ENCODE measurements around the gene CDH4.

Gene CDH4

GRCh38 chr20:61251529-61252393, at the start of gene CDH4:
Gene CDH4, plus strand, starts transcription at chr20:61252261.
- TF ChIP-seq CTCF (IDR thresholded peaks at IDR 0.05; ENCODE audit: low read depth, low read length): no peak
- peak within 1 kb of the TSS; percentile 61 for H3K4me3 ChIP-seq (ENCODE audit: low read depth, low read length)

- H3K4me3 ChIP-seq (ENCODE audit: low read depth, low read length): no peak overlapping the region
These were observed 48.7 kb upstream of the CDH4 start for GRCh38 chr20:61203320-61203719.

GRCh38 chr20:61204206-61204605, 47.9 kb upstream of the CDH4 start:
- no peak overlapping the region for H3K4me3 ChIP-seq (ENCODE audit: low read depth, low read length)
- no peak for TF ChIP-seq CTCF (IDR thresholded peaks at IDR 0.05; ENCODE audit: low read depth, low read length)

More at GRCh38 chr20:61203320-61203719, 48.7 kb upstream of the CDH4 start:
- TF ChIP-seq CTCF (IDR thresholded peaks at IDR 0.05; ENCODE audit: low read depth, low read length): no peak

GRCh38 chr20:61205769-61206168, 46.3 kb upstream of the CDH4 start:
- no peak overlapping the region for H3K4me3 ChIP-seq (ENCODE audit: low read depth, low read length)
- TF ChIP-seq CTCF (IDR thresholded peaks at IDR 0.05; ENCODE audit: low read depth, low read length): no peak

GRCh38 chr20:61210862-61211261, 41.2 kb upstream of the CDH4 start:
- no peak for TF ChIP-seq CTCF (IDR thresholded peaks at IDR 0.05; ENCODE audit: low read depth, low read length)
- no peak overlapping the region for H3K4me3 ChIP-seq (ENCODE audit: low read depth, low read length)

GRCh38 chr20:61217848-61218247, 34.2 kb upstream of the CDH4 start:
- no peak overlapping the region for H3K4me3 ChIP-seq (ENCODE audit: low read depth, low read length)

More at GRCh38 chr20:61217848-61218247, 34.2 kb upstream of the CDH4 start:
- no peak for TF ChIP-seq CTCF (IDR thresholded peaks at IDR 0.05; ENCODE audit: low read depth, low read length)
